Measurements from ENCODE around the gene MIPOL1.

Gene MIPOL1

DNA sequence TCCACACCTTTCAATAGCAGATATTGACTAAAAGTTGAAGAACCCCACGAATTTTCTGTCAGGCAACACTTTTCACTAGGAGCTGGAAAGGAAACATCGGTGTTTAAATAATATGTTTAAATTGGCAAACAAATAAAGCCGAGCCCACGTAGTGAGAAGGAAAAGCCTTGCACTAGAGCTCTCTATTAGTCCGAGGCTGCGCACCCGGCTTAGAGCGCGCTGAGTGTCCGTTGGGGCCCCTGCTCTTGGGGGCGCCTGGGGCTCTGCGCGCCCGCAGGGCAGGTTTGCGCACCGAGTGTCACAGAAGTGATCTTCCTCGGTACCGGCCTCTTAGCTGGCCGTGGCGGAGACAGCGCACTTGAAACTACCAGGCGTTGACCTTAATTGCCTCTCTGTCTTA, 404.1 kb downstream of the MIPOL1 start:
- DNase-seq: no peak

Data from effector CD4-positive, alpha-beta T cell (primary cell).